Thyroid gland (tissue), 4 donors: ENCODE data around the gene NUDT21.

ENCODE experiments used
- CTCF ChIP-seq, 6 experiments: fragments of 200-600 bp in 3 of 6; fragments of 450-650 bp in 3 of 6; sonication (generic) in 3 of 6; IDR thresholded peaks; one replicate each; pipeline ENCODE4 v1.5.1; 2016 to 2019; ENCODE audit warnings: antibody characterized with exemption in 6 of 6, mild to moderate bottlenecking in 2 of 6, inconsistent platforms in 1 of 6, moderate library complexity in 1 of 6
- POLR2A ChIP-seq, 2 donors: fragments of 450-650 bp; IDR thresholded peaks; one replicate each; pipeline ENCODE4 v1.6.1; 2017; ENCODE audit warnings: antibody characterized with exemption in 2 of 2, mild to moderate bottlenecking in 2 of 2, moderate library complexity in 1 of 2

GRCh38 chr16:56436258-56436657 lies 14.9 kb downstream of the NUDT21 start:
- TF ChIP-seq CTCF (IDR thresholded peaks at IDR 0.05) (no peak), POLR2A (IDR thresholded peaks at IDR 0.05) (no peak)
